NT2/D1 (cell line): Measurements from ENCODE around the gene TRABD2B.

ENCODE experiments used
- DNase-seq: peaks from one replicate; pipeline ENCODE4 v3.0.0-alpha.2; 2011; ENCODE audit warnings: low read depth, low spot score
- H3K27me3 ChIP-seq: 2 replicates; pipeline ENCODE4 v1.6.0; 2011; ENCODE audit warnings: mild to moderate bottlenecking; ENCODE audit not compliant: insufficient read length, insufficient read depth
- H3K36me3 ChIP-seq: 2 replicates; pipeline ENCODE4 v1.6.1; 2011; ENCODE audit warnings: mild to moderate bottlenecking, low read length, mixed read lengths; ENCODE audit not compliant: insufficient read depth, insufficient read length
- H3K4me1 ChIP-seq: 2 replicates; pipeline ENCODE4 v1.5.1; 2011; ENCODE audit not compliant: insufficient read depth, insufficient read length
- H3K4me3 ChIP-seq: 2 replicates; pipeline ENCODE4 v1.5.1; 2011; ENCODE audit warnings: low read depth; ENCODE audit not compliant: insufficient read length
- H3K9ac ChIP-seq: 2 replicates; pipeline ENCODE4 v1.6.0; 2011; ENCODE audit warnings: low read depth; ENCODE audit not compliant: insufficient read length
- H3K9me3 ChIP-seq: 2 replicates; pipeline ENCODE4 v1.5.1; 2011; ENCODE audit warnings: mild to moderate bottlenecking, low read length; ENCODE audit not compliant: insufficient read depth
- SUZ12 ChIP-seq: IDR thresholded peaks from 2 replicates; pipeline ENCODE4 v1.6.1; 2011; ENCODE audit not compliant: insufficient read length, insufficient read depth; ENCODE audit errors: extremely low read depth
- YY1 ChIP-seq: IDR thresholded peaks from 2 replicates; pipeline ENCODE4 v1.6.1; 2011; ENCODE audit not compliant: insufficient read length, insufficient read depth
- ZNF274 ChIP-seq: IDR thresholded peaks from 2 replicates; pipeline ENCODE4 v1.6.1; 2011; ENCODE audit warnings: mild to moderate bottlenecking, low read depth, low read length

Gene TRABD2B

GRCh38 chr1:47908258-47908657, 88.9 kb downstream of the TRABD2B start:
- DNase-seq = no peak
- no peak for TF ChIP-seq ZNF274
- TF ChIP-seq YY1 = no peak
- no peak for TF ChIP-seq SUZ12
- Histone ChIP-seq H3K36me3 (no peaks in the 10 kb centered on the region), H3K27me3 (no peaks in the 10 kb centered on the region), H3K9me3 (no peaks in the 10 kb centered on the region), H3K4me1 (peaks cover 12% of the 10 kb centered on the region), H3K4me3 (no peak overlapping the region), H3K9ac (no peak overlapping the region)

- peaks cover 14% of the 10 kb centered on the region for H3K4me1 ChIP-seq
- no peaks in the 10 kb centered on the region for H3K9me3 ChIP-seq
- no peak overlapping the region for H3K9ac ChIP-seq
- no peaks in the 10 kb centered on the region for H3K27me3 ChIP-seq
- H3K4me3 ChIP-seq = no peak overlapping the region
- no peak for TF ChIP-seq YY1
- TF ChIP-seq SUZ12 = no peak
- no peak for TF ChIP-seq ZNF274
- no peaks in the 10 kb centered on the region for H3K36me3 ChIP-seq
- DNase-seq = no peak
Measured at GRCh38 chr1:47907177-47907528, 90.0 kb downstream of the TRABD2B start.

DNA sequence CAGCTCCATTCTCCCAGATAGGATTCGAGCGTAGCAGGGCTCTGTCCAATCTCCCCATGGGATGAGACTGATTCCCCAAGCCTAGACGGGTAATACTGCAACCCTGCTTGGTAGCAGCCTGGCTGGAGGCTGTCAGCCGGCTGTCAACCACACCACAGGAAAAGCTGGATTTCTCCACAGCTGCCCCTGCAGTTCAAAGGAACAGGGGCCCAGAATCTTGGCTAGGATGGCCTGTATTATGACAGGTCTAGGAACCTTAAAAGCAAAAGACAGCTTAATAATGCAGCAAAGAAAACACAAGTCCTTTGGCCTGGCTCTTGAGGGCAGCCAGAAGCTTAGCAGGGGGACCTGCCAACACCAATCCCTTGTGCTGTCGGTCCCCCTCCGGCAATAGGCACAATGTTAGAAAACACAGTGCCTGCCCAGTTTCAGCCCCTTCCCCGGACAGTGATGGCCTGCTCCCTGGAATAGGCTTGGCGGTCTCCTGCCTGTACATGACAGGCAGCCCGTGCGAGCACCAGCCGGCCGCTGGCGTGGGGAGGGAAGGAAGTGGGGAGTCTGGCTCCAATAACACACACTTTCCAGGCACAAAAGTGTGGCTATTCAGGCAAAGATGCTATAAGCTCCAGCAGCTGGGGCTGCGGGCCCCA, 90.5 kb downstream of the TRABD2B start:
- H3K9ac ChIP-seq = no peak overlapping the region
- no peaks in the 10 kb centered on the region for H3K36me3 ChIP-seq
- H3K4me1 ChIP-seq = peaks cover 15% of the 10 kb centered on the region
- no peak for TF ChIP-seq YY1
- TF ChIP-seq ZNF274 = no peak
- no peak for TF ChIP-seq SUZ12
- H3K4me3 ChIP-seq = no peak overlapping the region
- no peak for DNase-seq
- H3K27me3 ChIP-seq = no peaks in the 10 kb centered on the region
- no peaks in the 10 kb centered on the region for H3K9me3 ChIP-seq

GRCh38 chr1:47906009-47906432, 91.2 kb downstream of the TRABD2B start:
- Histone ChIP-seq H3K4me1 (peaks cover 16% of the 10 kb centered on the region), H3K9me3 (no peaks in the 10 kb centered on the region), H3K9ac (no peak overlapping the region), H3K4me3 (no peak overlapping the region), H3K36me3 (no peaks in the 10 kb centered on the region), H3K27me3 (no peaks in the 10 kb centered on the region)
- TF ChIP-seq YY1 = no peak
- no peak for TF ChIP-seq SUZ12
- TF ChIP-seq ZNF274 = no peak
- no peak for DNase-seq

DNA sequence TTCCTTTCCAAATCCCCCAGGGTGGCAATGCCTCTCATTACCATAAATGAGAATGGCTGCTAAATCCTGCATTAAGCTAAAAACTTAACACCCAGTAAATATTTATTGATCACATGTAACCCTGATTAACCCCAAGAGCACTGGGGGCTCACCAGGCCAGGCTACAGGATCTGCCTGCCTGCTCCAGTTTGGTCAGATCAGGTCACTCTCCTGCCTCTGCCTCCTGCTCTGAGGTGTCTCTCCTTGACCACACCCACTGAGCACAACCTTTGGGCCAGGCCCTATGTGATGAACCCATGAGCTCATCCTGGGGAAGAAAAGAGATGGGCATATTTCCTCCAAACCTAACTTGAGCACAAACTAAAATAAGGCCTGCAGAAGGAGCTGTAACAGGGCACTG, 93.5 kb downstream of the TRABD2B start:
- no peak for DNase-seq
- Histone ChIP-seq H3K9ac (no peak overlapping the region), H3K9me3 (no peaks in the 10 kb centered on the region), H3K27me3 (no peaks in the 10 kb centered on the region), H3K4me1 (peaks cover 34% of the 10 kb centered on the region), H3K4me3 (no peak overlapping the region), H3K36me3 (no peaks in the 10 kb centered on the region)
- TF ChIP-seq SUZ12 (no peak), ZNF274 (no peak), YY1 (no peak)

DNA sequence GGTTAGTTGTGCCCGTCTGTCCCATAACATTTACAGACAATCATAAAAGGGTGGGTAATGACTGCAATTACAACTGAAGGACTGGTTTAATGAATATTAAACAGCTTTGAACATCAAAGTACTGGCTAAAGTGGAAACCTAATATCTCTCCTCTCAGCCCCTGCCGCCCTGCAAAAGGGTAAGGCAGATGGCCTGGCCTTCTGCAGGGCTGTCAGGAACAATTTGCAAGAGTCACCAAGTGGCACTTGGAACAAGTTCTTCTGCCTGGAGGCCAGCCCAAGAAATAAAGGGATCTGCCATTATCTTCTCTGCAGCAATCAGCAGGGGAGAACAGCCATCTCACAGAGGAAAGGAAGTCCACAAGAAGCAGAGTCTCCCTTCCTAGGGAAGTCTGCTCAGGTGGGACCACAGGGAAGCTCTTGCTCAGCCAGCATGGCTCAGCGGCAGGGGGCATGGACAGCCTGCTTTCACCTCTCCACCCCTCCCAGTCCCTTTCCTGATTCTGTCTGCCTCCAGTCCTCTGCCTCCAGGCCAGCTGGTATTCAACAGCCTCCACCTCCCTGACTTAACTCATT, 96.1 kb downstream of the TRABD2B start:
- Histone ChIP-seq H3K9ac (no peak overlapping the region), H3K36me3 (no peaks in the 10 kb centered on the region), H3K4me1 (peaks cover 55% of the 10 kb centered on the region), H3K4me3 (no peak overlapping the region), H3K27me3 (peaks cover 8% of the 10 kb centered on the region), H3K9me3 (no peaks in the 10 kb centered on the region)
- DNase-seq = no peak
- no peak for TF ChIP-seq YY1
- TF ChIP-seq SUZ12 = no peak
- no peak for TF ChIP-seq ZNF274

DNA sequence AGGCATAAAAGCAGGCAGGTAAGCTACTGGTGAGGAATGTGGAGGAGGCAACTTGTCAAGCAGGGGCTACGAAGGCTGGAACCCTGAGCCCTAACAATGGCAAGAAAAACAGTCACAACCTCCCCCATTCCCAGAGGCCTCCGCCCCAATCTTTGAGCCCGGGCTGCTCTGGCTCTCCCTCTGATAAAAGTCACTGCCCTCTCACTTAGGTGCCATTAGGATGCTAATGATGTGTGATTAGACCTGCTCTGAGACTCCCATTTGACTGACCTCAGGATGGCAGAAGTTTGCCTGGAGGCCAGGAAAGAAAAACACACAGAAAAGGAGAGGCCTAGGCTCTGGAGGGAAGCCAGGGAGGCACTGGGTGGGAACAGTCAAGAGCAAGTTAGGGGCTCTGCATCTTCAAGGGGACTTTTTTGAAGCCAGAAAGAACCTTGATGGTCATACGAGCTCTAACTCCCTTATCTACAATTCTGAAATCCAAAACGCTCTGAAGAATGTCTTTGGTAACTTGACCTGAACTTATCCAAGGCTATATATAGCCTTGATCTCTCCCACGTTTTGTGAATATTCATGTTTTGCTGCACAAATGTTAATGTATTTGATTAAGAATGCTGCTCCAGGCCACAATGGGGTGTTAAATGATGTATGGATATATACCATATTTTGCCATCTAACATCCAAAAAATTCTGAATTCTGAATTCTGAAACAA, 98.9 kb downstream of the TRABD2B start:
- no peak overlapping the region for H3K4me3 ChIP-seq
- TF ChIP-seq SUZ12 (no peak), YY1 (no peak)
- H3K36me3 ChIP-seq = no peaks in the 10 kb centered on the region
- peaks cover 8% of the 10 kb centered on the region for H3K27me3 ChIP-seq
- peaks cover 64% of the 10 kb centered on the region for H3K4me1 ChIP-seq
- H3K9me3 ChIP-seq = no peaks in the 10 kb centered on the region
- no peak overlapping the region for H3K9ac ChIP-seq
- DNase-seq = peak; percentile 92
